ACC112 (cell line): ENCODE data around the gene ALS2CL.
A peak's percentile ranks its signal among the peaks of the same experiment; 100 is the strongest.

Source experiments
- H2AFZ ChIP-seq: fragments of 200-600 bp; sonication (generic); one replicate; pipeline ENCODE4 v1.6.0; 2017; ENCODE audit warnings: antibody characterized with exemption, low read length; ENCODE audit not compliant: unreplicated experiment
- H3K27ac ChIP-seq: fragments of 200-600 bp; sonication (generic); 2 replicates; pipeline ENCODE4 v1.5.1; 2014; ENCODE audit warnings: low read depth, mild to moderate bottlenecking, antibody characterized with exemption, low read length, moderate library complexity
- H3K27me3 ChIP-seq: fragments of 200-600 bp; sonication (generic); 2 replicates; pipeline ENCODE4 v1.6.1; 2014; ENCODE audit warnings: mild to moderate bottlenecking, antibody characterized with exemption, low read length, moderate library complexity, mixed read lengths; ENCODE audit not compliant: insufficient read depth
- H3K36me3 ChIP-seq: fragments of 200-600 bp; sonication (generic); 2 replicates; pipeline ENCODE4 v1.6.1; 2016; ENCODE audit warnings: mild to moderate bottlenecking, antibody characterized with exemption, low read length, moderate library complexity, mixed read lengths; ENCODE audit not compliant: insufficient read depth
- H3K4me1 ChIP-seq: fragments of 200-600 bp; sonication (generic); one replicate; pipeline ENCODE4 v1.6.1; 2016; ENCODE audit warnings: low read length, mixed read lengths; ENCODE audit not compliant: insufficient read depth, unreplicated experiment, control insufficient read depth
- H3K4me3 ChIP-seq: fragments of 200-600 bp; sonication (generic); 2 replicates; pipeline ENCODE4 v1.5.1; 2014; ENCODE audit warnings: mild to moderate bottlenecking, low read depth, low read length
- H3K79me2 ChIP-seq: fragments of 200-600 bp; sonication (generic); one replicate; pipeline ENCODE4 v1.6.0; 2016; ENCODE audit warnings: low read length; ENCODE audit not compliant: control insufficient read depth, unreplicated experiment, insufficient read depth

ALS2CL gene

GRCh38 chr3:46701181-46701939 is 7.9 kb upstream of the ALS2CL start, which contains the start of gene TMIE:
TMIE (plus strand) TSS chr3:46701392; CDS start chr3:46701488, 96 bp downstream.
- Histone ChIP-seq H3K79me2 (no peaks in the 10 kb centered on the region), H3K36me3 (no peaks in the 10 kb centered on the region), H3K4me3 (no peak within 1 kb of the TSS), H3K27me3 (peaks cover 11% of the 10 kb centered on the region), H2AFZ (no peak within 1 kb of the TSS), H3K27ac (no peak within 1 kb of the TSS), H3K4me1 (peaks cover 10% of the 10 kb centered on the region)

- Histone ChIP-seq H3K4me1 (peaks cover 4% of the 10 kb centered on the region), H3K27me3 (peaks cover 11% of the 10 kb centered on the region), H2AFZ (no peak overlapping the region), H3K36me3 (no peaks in the 10 kb centered on the region), H3K27ac (no peak overlapping the region), H3K79me2 (no peaks in the 10 kb centered on the region), H3K4me3 (no peak overlapping the region)
These were observed 7.3 kb upstream of the ALS2CL start for GRCh38 chr3:46700772-46701171.

DNA sequence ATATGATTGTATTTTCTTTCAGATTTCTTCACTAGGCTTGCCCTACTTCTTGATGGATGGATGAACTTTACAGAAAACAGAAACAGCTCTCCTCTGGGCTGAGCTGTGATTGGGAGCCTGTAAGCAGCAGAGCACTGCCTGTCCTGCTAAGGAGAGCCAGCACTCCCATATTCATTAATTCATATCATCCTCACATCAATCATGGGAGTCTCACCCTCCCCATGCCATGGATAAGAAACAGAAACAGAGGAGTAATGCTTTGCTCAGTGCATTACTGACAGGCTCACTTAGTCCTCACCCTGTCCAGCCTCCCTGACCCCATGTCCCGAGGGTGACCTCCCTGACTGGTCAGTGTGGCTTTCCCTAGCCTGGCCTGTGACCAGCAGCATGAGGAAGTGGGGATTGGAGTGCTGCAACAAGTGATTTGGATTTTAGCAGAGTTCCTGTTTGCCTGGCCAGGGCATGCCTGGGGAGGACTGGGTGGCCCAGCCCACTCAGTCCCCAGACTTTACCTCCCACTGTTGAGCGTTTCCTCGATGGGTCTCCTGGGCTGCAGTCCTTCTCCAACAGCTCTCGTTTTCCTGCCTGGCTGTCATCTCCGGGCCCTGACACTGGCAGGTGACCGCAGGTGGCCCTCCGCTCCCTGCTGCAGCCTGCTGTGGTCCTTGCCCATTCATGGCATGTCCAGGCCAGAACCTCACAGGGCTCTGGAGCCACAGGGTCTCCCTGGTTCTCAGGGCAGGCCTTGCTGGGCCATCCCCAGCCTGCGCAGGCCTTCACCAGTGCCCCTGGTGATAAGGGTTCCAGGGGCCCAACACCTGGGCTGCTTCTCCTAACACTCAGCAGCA is 6.4 kb upstream of the ALS2CL start:
- no peak overlapping the region for H2AFZ ChIP-seq
- no peak overlapping the region for H3K27ac ChIP-seq
- no peaks in the 10 kb centered on the region for H3K79me2 ChIP-seq
- H3K27me3 ChIP-seq = peaks cover 11% of the 10 kb centered on the region
- H3K4me3 ChIP-seq = no peak overlapping the region
- H3K4me1 ChIP-seq = peaks cover 4% of the 10 kb centered on the region
- no peaks in the 10 kb centered on the region for H3K36me3 ChIP-seq

GRCh38 chr3:46695962-46696894 is 2.7 kb upstream of the ALS2CL start:
- H3K79me2 ChIP-seq = no peaks in the 10 kb centered on the region
- H3K4me1 ChIP-seq = peaks cover 11% of the 10 kb centered on the region
- H3K36me3 ChIP-seq = no peaks in the 10 kb centered on the region
- H3K27me3 ChIP-seq = peaks cover under 1% of the 10 kb centered on the region; the same call in 1 of the 2 replicates
- H3K27ac ChIP-seq = no peak overlapping the region
- no peak overlapping the region for H3K4me3 ChIP-seq
- no peak overlapping the region for H2AFZ ChIP-seq

DNA sequence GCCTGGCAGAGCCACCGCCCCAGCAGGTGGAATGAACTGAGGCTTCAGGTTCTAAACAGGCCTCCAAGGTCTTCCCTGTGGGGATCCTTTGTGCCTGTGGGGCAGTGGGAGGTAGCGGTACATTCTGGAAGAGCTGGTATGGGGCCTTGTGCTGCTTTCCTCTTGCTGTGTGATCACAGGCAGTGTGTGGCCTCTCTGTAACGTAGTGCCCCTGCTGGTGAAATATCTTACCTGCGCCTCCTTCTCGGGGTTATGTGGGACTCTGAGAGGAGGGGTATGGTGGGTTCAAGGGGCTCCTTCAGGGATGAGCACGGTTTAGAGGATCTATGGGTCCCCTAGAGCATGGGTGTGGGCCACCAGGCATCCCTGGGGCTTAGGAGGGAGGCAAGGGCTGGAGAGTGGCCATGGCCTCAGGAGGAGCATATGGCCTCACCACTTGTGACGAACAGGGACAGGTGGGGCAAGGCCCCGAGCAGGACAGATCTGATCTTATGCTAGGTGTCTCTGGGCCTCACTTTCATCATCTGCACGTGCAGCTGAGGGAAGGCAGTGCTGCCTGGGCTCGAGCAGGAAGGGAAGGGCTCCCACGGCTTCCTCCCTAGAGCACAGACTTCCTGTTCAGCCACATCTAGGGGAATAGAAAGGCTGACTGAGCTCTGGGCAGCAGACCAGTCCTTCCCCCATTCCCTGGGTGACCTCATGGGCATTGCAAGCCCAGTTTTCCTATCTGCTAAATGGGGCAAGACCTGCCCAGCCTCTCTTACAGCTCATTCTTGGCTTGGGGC is 1.9 kb upstream of the ALS2CL start:
- no peak overlapping the region for H2AFZ ChIP-seq
- no peaks in the 10 kb centered on the region for H3K36me3 ChIP-seq
- no peak overlapping the region for H3K4me3 ChIP-seq
- H3K79me2 ChIP-seq = no peaks in the 10 kb centered on the region
- H3K4me1 ChIP-seq = peaks cover 8% of the 10 kb centered on the region
- H3K27me3 ChIP-seq = no peaks in the 10 kb centered on the region
- H3K27ac ChIP-seq = no peak overlapping the region

GRCh38 chr3:46694520-46694919 is 1.0 kb upstream of the ALS2CL start:
- Histone ChIP-seq H3K27ac (no peak overlapping the region), H3K27me3 (no peaks in the 10 kb centered on the region), H3K79me2 (no peaks in the 10 kb centered on the region), H3K36me3 (no peaks in the 10 kb centered on the region), H2AFZ (no peak overlapping the region), H3K4me1 (peaks cover 8% of the 10 kb centered on the region), H3K4me3 (no peak overlapping the region)

GRCh38 chr3:46693892-46694226 is 380 bp upstream of the ALS2CL start:
- Histone ChIP-seq H3K4me1 (peaks cover 8% of the 10 kb centered on the region), H3K4me3 (peak overlapping the region; percentile 86; the same call in 1 of the 2 replicates), H3K36me3 (no peaks in the 10 kb centered on the region), H3K27me3 (no peaks in the 10 kb centered on the region), H3K79me2 (no peaks in the 10 kb centered on the region), H2AFZ (peak overlapping the region; percentile 58), H3K27ac (no peak overlapping the region)

GRCh38 chr3:46692566-46692990 is 901 bp downstream of the ALS2CL start:
- Histone ChIP-seq H3K27ac (no peak overlapping the region), H3K4me1 (peaks cover 8% of the 10 kb centered on the region), H3K36me3 (no peaks in the 10 kb centered on the region), H3K4me3 (peak overlapping the region; percentile 86), H3K27me3 (no peaks in the 10 kb centered on the region), H2AFZ (no peak overlapping the region), H3K79me2 (no peaks in the 10 kb centered on the region)

GRCh38 chr3:46690798-46691197 is 2.7 kb downstream of the ALS2CL start:
- H2AFZ ChIP-seq = no peak overlapping the region
- peaks cover 8% of the 10 kb centered on the region for H3K4me1 ChIP-seq
- H3K4me3 ChIP-seq = no peak overlapping the region
- no peaks in the 10 kb centered on the region for H3K36me3 ChIP-seq
- no peaks in the 10 kb centered on the region for H3K27me3 ChIP-seq
- H3K27ac ChIP-seq = no peak overlapping the region
- no peaks in the 10 kb centered on the region for H3K79me2 ChIP-seq

GRCh38 chr3:46685446-46685845 is 8.0 kb downstream of the ALS2CL start:
- Histone ChIP-seq H2AFZ (no peak overlapping the region), H3K36me3 (no peaks in the 10 kb centered on the region), H3K27me3 (no peaks in the 10 kb centered on the region), H3K4me1 (no peaks in the 10 kb centered on the region), H3K4me3 (no peak overlapping the region), H3K27ac (no peak overlapping the region), H3K79me2 (no peaks in the 10 kb centered on the region)
